ENCODE results near the gene TGM2.

Gene TGM2

GRCh38 chr20:38134427-38135270 is 30.4 kb downstream of the TGM2 start:
- Histone ChIP-seq H3K27me3 (ENCODE audit: insufficient read depth, low read depth) (no peaks in the 10 kb centered on the region), H3K9ac (no peak overlapping the region), H3K4me3 (IDR thresholded peaks at IDR 0.05; ENCODE audit: insufficient read depth, low read depth, low read length) (no peak overlapping the region), H3K79me2 (ENCODE audit: insufficient read depth, low read depth) (no peaks in the 10 kb centered on the region), H3K4me1 (ENCODE audit: low read depth, poor library complexity, severe bottlenecking) (no peaks in the 10 kb centered on the region), H3K36me3 (ENCODE audit: insufficient read depth) (no peaks in the 10 kb centered on the region), H4K20me1 (ENCODE audit: insufficient read depth) (no peaks in the 10 kb centered on the region), H3K4me2 (no peak overlapping the region), H2AFZ (ENCODE audit: low read depth) (no peak overlapping the region), H3K27ac (no peak overlapping the region)
- TF ChIP-seq CTCF (conservative IDR thresholded peaks at IDR 0.05; ENCODE audit: low read depth, low read length), result no peak

- no peak for TF ChIP-seq CTCF (conservative IDR thresholded peaks at IDR 0.05; ENCODE audit: low read depth, low read length)
- Histone ChIP-seq H3K36me3 (ENCODE audit: insufficient read depth) (no peaks in the 10 kb centered on the region), H3K27me3 (ENCODE audit: insufficient read depth, low read depth) (no peaks in the 10 kb centered on the region), H3K4me2 (no peak overlapping the region), H3K4me3 (IDR thresholded peaks at IDR 0.05; ENCODE audit: insufficient read depth, low read depth, low read length) (no peak overlapping the region), H3K9ac (no peak overlapping the region), H4K20me1 (ENCODE audit: insufficient read depth) (no peaks in the 10 kb centered on the region), H3K79me2 (ENCODE audit: insufficient read depth, low read depth) (no peaks in the 10 kb centered on the region), H3K27ac (no peak overlapping the region), H2AFZ (ENCODE audit: low read depth) (no peak overlapping the region), H3K4me1 (ENCODE audit: low read depth, poor library complexity, severe bottlenecking) (no peaks in the 10 kb centered on the region)
Observed at GRCh38 chr20:38133680-38134426, 31.2 kb downstream of the TGM2 start.

- Histone ChIP-seq H3K36me3 (ENCODE audit: insufficient read depth) (no peaks in the 10 kb centered on the region), H3K79me2 (ENCODE audit: insufficient read depth, low read depth) (no peaks in the 10 kb centered on the region), H3K27me3 (ENCODE audit: insufficient read depth, low read depth) (no peaks in the 10 kb centered on the region), H3K9ac (no peak overlapping the region), H2AFZ (ENCODE audit: low read depth) (no peak overlapping the region), H3K4me2 (no peak overlapping the region), H3K4me1 (ENCODE audit: low read depth, poor library complexity, severe bottlenecking) (no peaks in the 10 kb centered on the region), H4K20me1 (ENCODE audit: insufficient read depth) (no peaks in the 10 kb centered on the region), H3K27ac (no peak overlapping the region), H3K4me3 (IDR thresholded peaks at IDR 0.05; ENCODE audit: insufficient read depth, low read depth, low read length) (no peak overlapping the region)
- no peak for TF ChIP-seq CTCF (conservative IDR thresholded peaks at IDR 0.05; ENCODE audit: low read depth, low read length)
Observed at GRCh38 chr20:38132910-38133501, 32.1 kb downstream of the TGM2 start.

- Histone ChIP-seq H3K4me1 (ENCODE audit: low read depth, poor library complexity, severe bottlenecking) (no peaks in the 10 kb centered on the region), H3K9ac (no peak overlapping the region), H3K27ac (no peak overlapping the region), H4K20me1 (ENCODE audit: insufficient read depth) (no peaks in the 10 kb centered on the region), H3K4me3 (IDR thresholded peaks at IDR 0.05; ENCODE audit: insufficient read depth, low read depth, low read length) (no peak overlapping the region), H2AFZ (ENCODE audit: low read depth) (no peak overlapping the region), H3K36me3 (ENCODE audit: insufficient read depth) (no peaks in the 10 kb centered on the region), H3K27me3 (ENCODE audit: insufficient read depth, low read depth) (no peaks in the 10 kb centered on the region), H3K4me2 (no peak overlapping the region), H3K79me2 (ENCODE audit: insufficient read depth, low read depth) (no peaks in the 10 kb centered on the region)
- TF ChIP-seq CTCF (conservative IDR thresholded peaks at IDR 0.05; ENCODE audit: low read depth, low read length), result no peak
Observed at GRCh38 chr20:38132156-38132909, 32.7 kb downstream of the TGM2 start.
